ENCODE data around the gene IFNL2. TPM values are rescaled to one million over a fixed set of nuclear protein-coding genes. Genes with fewer than 3 reads are reported as not detected.
"Not testable (repeated sequence)": the region's sequence is repeated elsewhere in the genome, so short reads cannot be mapped to it uniquely, and the experiment has no call there.

IFNL2 gene
- total RNA-seq, 1 donor from 2014 or later = not detected

GRCh38 chr19:39253374-39254149 is 14.6 kb upstream of the IFNL2 start:
- no peak for DNase-seq

GRCh38 chr19:39254531-39255345 is 13.5 kb upstream of the IFNL2 start:
- DNase-seq = no peak

GRCh38 chr19:39257227-39257626 is 11.0 kb upstream of the IFNL2 start:
- no peak for DNase-seq

GRCh38 chr19:39261704-39262103 is 6.5 kb upstream of the IFNL2 start:
- DNase-seq = no peak

- no peak for DNase-seq
Measured at GRCh38 chr19:39262496-39262895, 5.7 kb upstream of the IFNL2 start.

GRCh38 chr19:39263912-39264305 is 4.3 kb upstream of the IFNL2 start:
- no peak for DNase-seq

GRCh38 chr19:39264306-39265290 is 3.6 kb upstream of the IFNL2 start:
- peak; percentile 25 for DNase-seq

GRCh38 chr19:39265321-39265916 is 2.8 kb upstream of the IFNL2 start:
- DNase-seq = no peak

GRCh38 chr19:39268531-39269223 is 481 bp downstream of the IFNL2 start:
- not testable (repeated sequence) for DNase-seq

GRCh38 chr19:39269369-39269768 is 1.2 kb downstream of the IFNL2 start:
- DNase-seq = not testable (repeated sequence)

- no peak for DNase-seq
Measured at GRCh38 chr19:39270036-39270871, 2.1 kb downstream of the IFNL2 start.

GRCh38 chr19:39273859-39274258 is 5.7 kb downstream of the IFNL2 start:
- not testable (repeated sequence) for DNase-seq

GRCh38 chr19:39275578-39275977 is 7.4 kb downstream of the IFNL2 start:
- DNase-seq = no peak

- no peak for DNase-seq
Measured at GRCh38 chr19:39276740-39277139, 8.5 kb downstream of the IFNL2 start.

GRCh38 chr19:39277598-39277997 is 9.4 kb downstream of the IFNL2 start:
- DNase-seq = no peak

GRCh38 chr19:39282021-39282420 is 13.8 kb downstream of the IFNL2 start:
- no peak for DNase-seq

- no peak for DNase-seq
Measured at GRCh38 chr19:39284032-39284431, 15.8 kb downstream of the IFNL2 start.

- DNase-seq = no peak
Measured at GRCh38 chr19:39293394-39293793, 25.2 kb downstream of the IFNL2 start.

GRCh38 chr19:39296055-39296645 is 28.0 kb downstream of the IFNL2 start, which contains the start of gene IFNL1:
Gene IFNL1, plus strand, starts transcription at chr19:39296407. Its CDS starts 15 bp downstream, at chr19:39296422.
- DNase-seq = no peak

- DNase-seq = no peak
Measured at GRCh38 chr19:39296906-39297305, 28.7 kb downstream of the IFNL2 start.
